Hypothalamus (tissue), 51 donors: Measurements from ENCODE around the gene EPHA6.
"Not testable (repeated sequence)": the region's sequence is repeated elsewhere in the genome, so short reads cannot be mapped to it uniquely, and the experiment has no call there.

Source experiments
- DNase-seq, 51 donors: peaks; one replicate each; lab custom pipeline; 2025; lab: John Stamatoyannopoulos, UW

The EPHA6 gene

DNA sequence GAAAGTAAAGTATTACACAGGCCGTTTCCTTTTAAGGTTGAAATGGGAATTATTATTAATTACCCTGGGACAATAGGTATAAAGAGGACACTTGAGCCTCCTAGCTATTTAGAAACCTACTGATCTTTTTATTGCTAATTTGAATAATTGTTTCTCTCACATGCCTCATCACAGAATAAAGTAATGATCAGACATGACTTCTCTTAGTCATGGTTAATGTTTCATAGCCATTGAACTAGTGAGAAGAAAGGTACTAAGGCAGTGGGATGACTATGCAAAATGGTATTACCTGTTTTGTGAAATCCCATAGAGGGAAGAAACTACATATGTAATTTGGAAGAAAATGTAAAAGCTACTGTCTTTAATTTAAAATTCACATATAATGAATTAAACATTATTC lies 85.6 kb downstream of the EPHA6 start:
- no peak for DNase-seq

DNA sequence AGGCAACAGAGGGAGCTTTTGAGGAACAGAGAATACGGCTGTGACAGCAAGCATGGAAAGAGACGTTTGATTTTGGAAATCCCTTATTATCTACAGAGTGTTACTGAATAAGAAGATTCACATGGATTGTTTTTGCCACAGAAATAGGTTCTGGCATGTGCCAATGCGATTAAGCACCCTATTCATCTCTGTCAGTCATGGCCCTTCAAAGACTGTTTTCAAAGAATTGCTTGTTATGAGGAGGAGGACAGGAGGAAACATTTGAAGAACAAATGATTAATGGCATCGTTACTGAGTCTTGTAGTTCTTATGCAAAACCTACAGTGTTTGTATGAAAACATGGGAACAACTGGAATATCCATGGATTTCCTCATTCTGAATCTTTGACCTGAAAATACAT lies 86.2 kb downstream of the EPHA6 start:
- DNase-seq = no peak

DNA sequence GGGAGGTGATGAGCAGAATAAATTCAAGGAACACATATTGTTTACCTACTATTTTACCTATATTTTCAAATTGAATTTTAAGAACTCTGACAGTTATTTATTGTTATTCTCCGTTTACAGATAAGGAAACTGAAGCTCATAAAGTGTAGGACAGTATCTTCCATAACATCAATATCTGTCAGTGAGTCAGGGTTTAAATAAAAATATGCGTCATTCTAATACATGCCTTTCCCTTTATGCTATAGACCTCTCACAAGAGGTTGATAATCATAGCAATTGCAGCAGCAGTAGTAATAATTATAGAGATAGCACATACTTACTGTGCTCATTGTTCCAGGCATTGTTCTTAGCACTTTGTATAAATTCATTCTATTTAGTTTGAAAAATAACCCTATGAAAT lies 101.1 kb downstream of the EPHA6 start:
- DNase-seq = no peak

DNA sequence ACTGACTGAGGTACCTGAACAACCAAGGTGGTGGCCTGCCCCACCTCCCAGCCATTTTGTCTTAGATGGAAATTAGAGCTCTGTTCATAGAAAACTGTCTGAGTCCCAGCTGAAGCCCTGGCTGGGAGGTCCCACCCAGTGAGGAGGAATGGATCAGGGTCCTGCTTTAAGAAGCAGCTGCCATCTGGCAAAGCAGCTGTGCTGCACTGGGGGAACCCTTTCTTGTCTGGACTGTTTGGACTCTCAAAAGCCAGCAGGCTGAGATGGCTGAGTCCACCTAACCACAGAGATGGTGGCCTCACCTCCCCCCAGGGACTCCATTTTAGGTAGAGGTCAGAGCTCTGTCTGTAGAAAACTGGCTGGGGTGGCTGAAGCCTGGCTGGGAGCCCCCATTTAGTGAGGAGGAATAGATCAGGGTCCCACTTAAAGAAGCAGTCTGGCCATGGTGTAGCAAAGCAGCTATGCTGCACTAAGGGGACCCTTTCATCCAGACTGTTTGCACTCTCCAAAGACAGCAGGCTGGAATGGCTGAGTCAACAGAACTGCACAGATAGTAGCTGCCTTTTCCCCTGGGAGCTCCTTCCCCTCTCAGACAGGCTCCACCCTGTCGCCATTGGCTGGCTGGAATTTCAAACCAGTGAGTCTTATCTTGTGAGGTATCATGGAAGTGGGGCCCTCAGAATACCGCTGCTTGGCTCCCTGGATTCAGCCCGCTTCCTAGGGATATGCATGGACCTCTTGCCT lies 116.9 kb downstream of the EPHA6 start:
- no peak for DNase-seq

DNA sequence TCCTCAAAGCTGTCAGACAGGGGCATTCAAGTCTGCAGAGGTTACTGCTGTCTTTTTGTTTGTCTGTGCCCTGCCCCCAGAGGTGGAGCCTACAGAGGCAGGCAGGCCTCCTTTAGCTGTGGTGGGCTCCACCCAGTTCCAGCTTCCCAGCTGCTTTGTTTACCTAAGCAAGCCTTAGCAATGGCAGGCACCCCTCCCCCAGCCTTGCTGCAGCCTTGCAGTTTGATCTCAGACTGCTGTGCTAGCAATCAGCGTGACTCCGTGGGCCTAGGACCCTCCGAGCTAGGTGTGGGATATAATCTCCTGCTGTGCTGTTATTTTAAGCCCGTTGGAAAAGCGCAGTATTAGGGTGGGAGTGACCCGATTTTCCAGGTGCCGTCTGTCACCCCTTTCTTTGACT lies 127.7 kb downstream of the EPHA6 start:
- DNase-seq = not testable (repeated sequence)

DNA sequence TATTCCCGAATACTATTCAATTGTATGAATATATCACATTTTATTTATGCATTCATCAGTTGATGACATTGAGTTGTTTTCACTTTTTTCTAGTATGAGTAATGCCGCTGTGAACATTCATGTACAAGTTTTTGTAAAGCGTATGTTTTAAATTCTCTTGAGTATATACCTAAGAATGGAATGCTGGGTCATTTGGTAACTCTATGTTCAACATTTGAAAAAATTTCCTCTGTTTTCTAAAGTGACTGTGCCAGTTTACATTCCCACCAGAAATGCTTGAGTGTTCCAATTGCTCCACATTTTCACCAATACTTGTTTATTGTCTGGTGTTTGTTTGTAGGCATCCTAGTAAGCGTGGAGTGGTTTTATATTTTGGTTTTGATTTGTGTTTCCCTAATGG lies 144.5 kb downstream of the EPHA6 start:
- no peak for DNase-seq

DNA sequence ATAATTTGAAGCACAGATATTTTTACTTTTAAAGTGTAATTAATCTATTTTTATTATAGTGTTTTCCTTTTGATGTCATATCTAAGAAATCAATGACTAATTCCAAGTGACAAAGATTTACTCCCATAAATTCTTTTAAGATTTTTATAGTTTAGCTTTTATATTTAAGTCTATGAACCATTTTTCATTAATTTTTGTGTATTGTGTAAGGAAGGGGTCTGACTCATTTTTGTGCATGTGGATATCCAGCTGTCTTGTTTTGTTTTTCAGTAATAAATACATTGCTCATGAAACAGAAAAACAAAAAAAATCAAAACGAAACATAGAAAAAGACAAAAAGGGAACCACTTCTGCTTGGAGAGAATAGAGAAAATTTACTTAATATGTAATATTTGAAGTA lies 145.1 kb downstream of the EPHA6 start:
- DNase-seq = no peak

DNA sequence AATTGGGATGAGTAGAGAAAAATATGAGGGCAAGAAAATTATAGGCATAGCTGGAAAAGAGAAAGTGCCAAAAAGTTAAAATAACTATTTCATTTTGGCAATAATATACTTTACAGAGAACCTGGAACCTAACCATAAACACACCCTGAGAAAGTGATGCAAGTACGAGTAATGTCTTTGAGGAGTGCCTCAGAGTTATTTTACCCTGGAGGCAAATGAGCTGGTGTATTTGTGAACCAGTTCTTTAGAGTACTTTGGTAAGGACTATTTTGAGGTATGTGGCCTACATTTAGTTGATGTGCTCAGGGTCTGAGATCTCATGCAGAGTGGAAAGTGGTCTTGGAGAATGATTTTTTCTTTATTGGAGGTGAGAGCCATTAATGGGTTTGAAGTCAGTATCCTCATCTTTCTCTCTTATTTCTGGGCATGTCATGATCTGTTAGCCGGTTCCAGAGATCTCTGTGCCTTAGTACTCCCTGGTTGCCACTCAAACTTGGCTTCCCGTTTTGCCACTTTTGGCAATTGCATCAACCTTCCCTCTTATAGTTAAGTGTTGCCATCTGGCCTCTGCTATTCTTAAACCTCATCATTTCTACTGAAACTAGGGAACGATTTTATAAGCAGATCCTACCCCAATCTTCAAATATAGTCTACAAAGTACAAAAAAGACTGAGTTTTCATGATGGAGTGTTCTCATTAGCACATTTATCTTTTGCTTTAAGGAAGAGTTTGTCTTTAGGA lies 145.7 kb downstream of the EPHA6 start:
- DNase-seq = no peak

DNA sequence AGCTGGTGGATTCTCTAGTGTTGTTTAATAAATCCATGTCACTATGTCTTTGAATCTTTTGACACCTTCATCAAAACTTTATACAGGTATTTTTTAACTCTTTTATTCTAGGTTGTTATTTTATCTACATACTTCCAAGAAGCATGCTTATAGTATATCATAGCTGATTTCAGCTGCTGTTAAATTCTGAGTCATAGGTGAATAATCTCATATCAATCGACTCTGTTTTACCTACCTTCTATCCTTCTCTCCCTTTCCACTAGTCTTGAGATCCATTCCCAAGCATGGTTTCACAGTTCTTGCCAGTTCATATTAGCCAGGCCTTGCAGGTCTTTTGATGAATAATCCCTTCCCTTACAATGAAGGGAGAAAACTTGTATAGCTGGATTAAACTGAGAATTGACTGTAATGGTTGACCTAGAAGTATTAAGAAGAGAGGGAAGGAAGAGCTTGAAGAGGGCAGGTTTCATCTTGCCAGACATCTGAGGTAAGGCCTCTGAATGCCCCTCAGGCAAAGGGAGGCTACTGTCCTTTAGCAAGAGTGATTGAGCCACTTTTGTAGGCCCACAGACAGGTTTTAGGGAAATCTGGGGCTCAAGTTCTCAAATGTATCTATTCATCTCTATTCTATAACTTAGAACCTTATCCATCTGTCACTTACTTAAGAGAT lies 146.4 kb downstream of the EPHA6 start:
- DNase-seq = no peak

DNA sequence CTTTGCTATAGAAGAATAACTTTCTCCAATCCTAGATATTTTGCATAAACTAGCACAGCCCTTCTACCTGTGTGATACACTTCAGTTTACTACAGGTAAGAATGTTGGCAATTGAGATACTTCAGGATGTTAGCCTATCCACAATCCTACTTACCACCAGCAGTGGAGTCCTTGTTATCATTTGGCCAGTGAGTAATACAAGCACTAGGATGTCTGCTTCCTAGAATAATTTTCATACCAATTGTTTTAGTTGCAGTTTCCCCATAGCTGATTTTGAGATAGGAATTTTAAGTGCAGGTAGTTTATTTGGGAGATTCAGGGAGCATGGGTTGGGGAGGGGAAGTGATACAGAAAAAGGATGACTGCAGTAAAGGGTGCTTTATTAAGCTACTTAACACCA lies 147.2 kb downstream of the EPHA6 start:
- no peak for DNase-seq

DNA sequence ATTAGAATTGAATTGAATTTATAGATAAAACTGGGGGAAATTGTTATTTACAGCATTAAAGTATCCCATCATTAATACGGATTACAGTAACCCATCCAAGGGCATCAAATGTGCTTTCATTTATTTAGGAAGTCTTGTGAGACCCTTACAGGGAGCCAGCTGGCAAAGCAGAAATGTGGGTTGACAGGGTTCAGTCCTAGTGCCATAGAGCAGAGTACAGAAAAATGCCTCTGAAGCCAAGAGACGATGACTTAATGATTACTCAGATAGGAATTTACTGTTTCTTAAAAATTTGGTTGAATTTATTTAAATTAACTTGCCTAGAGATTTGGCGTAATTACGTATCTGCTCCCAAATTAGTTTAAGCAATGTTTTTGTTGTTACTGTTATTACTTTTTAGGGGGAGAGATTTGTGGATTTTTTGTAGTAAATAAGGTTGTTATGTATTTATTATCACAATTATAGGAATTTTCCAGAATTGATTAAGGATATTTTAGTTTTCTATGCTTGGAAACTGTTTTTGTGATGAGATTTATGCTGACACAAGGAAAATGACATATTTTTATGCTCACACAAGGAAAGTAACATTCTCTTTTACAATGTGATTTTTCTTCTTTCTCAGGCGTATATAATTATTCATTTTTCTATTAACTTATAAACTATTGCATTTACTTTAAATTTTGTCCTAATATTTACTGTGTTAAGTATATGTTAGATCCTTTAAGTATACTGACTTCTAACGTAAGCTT lies 152.0 kb downstream of the EPHA6 start:
- no peak for DNase-seq

DNA sequence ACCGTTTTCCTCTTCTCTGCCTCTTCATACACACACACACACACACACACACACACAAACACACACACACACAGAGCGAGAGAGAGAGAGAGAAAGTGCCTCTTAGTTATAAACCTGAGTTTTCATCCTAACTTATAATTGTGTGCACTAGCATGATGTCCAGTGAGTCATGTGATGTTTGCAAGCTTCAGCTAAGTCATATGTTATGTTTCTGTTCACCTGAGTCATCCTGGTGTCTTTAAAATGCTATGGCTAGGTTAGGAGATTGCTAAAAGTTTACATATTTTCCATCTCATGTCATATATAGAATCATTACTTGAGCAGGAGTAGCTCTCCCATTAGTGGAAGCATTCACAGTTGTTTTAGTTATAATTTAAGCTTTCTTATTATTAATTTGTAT lies 155.8 kb downstream of the EPHA6 start:
- DNase-seq = no peak

DNA sequence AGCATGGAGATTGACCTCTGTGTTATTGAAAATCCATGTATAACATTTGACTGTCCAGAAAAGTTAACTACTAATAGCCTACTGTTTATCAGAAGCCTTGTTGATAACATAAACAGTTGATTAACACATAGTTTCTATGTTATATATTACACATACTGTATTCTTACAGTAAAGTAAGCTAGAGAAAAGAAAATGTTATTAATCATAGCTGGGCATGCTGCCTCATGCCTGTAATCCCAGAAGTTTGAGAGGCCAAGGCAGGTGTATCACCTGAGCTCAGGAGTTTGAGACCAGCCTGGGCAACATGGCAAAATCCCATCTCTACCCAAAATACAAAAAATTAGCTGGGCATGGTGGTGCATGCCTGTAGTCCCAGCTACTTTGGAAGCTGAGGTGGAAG lies 163.3 kb downstream of the EPHA6 start:
- no peak for DNase-seq

DNA sequence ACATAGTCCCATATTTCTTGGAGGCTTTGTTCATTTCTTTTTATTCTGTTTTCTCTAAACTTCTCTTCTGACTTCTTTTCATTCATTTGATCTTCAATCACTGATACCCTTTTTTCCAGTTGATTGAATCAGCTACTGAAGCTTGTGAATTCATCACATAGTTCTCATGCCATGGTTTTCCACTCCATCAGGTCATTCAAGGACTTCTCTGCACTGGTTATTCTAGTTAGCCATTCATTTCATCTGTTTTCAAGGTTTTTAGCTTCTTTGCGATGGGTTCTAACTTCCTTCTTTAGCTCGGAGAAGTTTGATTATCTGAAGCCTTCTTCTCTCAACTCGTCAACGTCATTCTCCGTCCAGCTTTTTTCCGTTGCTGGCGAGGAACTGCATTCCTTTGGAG lies 169.3 kb downstream of the EPHA6 start:
- DNase-seq = not testable (repeated sequence)

DNA sequence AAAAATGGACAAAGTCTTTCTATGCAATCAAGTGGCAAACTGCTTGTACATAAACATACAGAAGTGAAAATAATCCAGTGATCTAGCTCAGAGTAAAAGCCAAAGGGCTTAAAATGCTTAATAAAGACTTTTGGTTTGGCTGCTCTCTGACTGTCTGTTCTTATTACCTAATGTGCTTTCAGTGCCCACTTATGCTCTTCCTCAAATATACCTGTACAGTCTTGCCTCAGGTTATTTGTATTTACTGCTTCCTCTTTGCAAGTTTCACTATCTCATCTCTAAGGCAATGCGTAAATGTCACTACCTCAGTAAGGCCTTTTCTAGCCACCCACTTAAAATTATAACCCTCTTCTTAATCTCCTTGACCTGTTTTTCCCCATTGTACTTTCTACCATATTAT lies 171.8 kb downstream of the EPHA6 start:
- no peak for DNase-seq

DNA sequence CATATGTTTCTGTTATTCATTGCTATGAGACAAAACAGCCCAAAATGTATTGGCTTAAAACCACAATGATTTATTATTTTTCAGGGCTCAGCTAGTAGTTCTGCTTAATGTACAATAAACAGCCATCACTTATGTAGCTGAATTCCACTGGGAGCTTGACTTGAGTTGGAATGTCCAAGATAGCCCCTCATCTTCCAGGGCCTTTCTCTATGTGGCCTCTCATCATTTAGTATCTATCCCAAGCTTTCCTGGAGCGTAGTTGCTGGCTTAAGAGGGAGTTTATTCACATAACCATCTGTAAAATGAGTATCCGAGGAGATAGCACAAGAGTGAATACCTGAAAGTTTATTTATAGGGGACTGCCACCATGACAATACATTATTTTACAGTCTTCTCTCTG lies 176.8 kb downstream of the EPHA6 start:
- no peak for DNase-seq

DNA sequence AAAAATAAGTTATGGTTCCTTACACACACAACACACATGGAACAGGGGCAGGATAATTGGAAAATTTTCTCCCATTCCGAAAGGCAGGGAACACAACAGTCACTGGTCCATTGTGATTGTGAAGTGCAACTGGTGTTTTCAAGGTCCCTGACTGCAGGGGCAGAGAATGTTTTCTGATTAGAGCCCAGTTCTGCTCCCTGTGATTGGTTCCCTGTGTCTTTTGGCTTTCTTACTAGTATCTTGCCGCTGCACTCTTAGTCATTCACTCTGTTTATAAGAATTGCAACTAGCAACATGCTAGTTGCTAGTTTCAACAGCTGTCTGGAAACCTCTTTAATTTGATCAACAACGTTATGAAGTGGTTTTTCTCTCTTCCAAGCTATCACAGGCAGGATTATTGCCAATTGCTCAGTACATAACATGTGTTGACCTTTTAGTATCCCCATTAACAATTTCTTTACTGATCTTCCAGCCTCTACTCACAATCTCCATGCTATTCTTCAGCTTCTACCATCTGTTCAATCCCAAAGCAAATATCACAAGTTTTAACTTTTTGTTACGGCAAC lies 177.5 kb downstream of the EPHA6 start:
- no peak for DNase-seq

DNA sequence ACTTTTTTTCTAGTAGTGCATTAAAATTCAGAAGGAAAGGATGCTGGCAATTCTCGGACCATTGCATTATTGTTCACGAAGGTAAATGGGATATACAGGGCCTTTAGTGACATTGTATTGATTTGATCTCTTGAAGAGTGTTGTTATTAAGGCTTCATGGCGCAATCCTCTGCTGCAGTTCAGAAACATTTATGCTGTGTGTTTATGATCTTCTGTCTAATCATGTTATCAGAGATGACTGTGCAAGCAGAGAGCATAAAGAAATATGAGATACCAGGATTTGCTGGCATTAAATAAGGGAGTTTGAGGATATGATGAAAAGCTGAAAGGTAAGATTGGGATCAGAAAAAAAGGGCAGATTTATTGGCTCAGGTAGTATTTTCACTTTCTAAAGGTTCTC lies 180.6 kb downstream of the EPHA6 start:
- DNase-seq = no peak

DNA sequence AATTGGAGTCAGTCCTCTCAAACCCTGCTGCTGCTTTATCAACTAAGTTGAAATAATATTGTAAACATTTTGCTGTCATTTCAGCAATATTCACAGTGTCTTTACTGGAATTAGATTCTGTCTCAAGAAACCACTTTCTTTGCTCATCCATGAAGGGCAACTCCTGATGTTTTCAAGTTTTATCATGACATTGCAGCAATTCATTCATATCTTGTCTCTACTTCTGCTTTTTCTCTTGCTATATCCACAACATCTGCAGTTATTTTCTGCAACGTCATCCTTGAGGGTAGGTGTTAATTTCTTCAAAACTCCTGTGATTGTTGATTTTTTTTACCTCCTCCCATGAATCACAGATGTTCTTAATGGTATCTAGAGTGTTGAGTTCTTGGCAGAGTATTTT lies 181.6 kb downstream of the EPHA6 start:
- DNase-seq = no peak

DNA sequence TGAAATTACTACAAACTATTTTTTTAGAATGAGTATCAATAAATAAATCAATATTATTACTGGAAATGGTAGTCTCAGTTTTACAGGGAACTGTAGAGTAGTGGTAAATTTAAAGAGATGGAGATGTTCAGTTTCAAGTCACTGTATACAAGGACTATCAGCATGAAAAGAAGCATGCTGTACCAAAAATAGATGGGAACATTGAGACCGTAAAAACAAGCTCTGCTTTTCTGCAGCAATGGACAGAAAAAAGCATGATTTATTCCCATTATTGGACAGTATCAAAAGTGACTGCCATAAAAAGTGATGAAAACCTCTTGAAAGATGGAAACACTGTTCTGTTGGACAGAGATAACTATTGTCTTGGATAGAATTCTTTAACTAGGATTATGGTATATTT lies 187.2 kb downstream of the EPHA6 start:
- no peak for DNase-seq
